ENCODE measurements around the gene PTPN14.

Gene PTPN14

GRCh38 chr1:214305164-214305751 is 246.1 kb downstream of the PTPN14 start:
- no peak for DNase-seq (ENCODE audit: low read depth in 1 of 2, low spot score in 1 of 2)
- no peak for TF ChIP-seq CTCF (IDR thresholded peaks at IDR 0.05; ENCODE audit: insufficient read depth, low read length)
- no peak for TF ChIP-seq SPI1 (IDR thresholded peaks at IDR 0.05; ENCODE audit: borderline replicate concordance, low read depth)
- no peak for TF ChIP-seq REST (IDR thresholded peaks at IDR 0.05; ENCODE audit: insufficient replicate concordance, low read depth)
- no peak for TF ChIP-seq POLR2AphosphoS5 (IDR thresholded peaks at IDR 0.05; ENCODE audit: low read depth)
- no peak for TF ChIP-seq GABPA (IDR thresholded peaks at IDR 0.05; ENCODE audit: low read depth)
- H3K27ac ChIP-seq (replicated peaks) = no peak overlapping the region
- H3K4me3 ChIP-seq (replicated peaks; ENCODE audit: insufficient read depth, low read length) = no peak overlapping the region
- H3K27me3 ChIP-seq (ENCODE audit: insufficient read depth, poor library complexity, severe bottlenecking) = no peaks in the 10 kb centered on the region

- TF ChIP-seq SPI1 (IDR thresholded peaks at IDR 0.05; ENCODE audit: borderline replicate concordance, low read depth) (no peak), GABPA (IDR thresholded peaks at IDR 0.05; ENCODE audit: low read depth) (no peak), POLR2AphosphoS5 (IDR thresholded peaks at IDR 0.05; ENCODE audit: low read depth) (no peak), REST (IDR thresholded peaks at IDR 0.05; ENCODE audit: insufficient replicate concordance, low read depth) (no peak), CTCF (IDR thresholded peaks at IDR 0.05; ENCODE audit: insufficient read depth, low read length) (no peak)
- Histone ChIP-seq H3K4me3 (replicated peaks; ENCODE audit: insufficient read depth, low read length) (no peak overlapping the region), H3K27ac (replicated peaks) (no peak overlapping the region), H3K27me3 (ENCODE audit: insufficient read depth, poor library complexity, severe bottlenecking) (no peaks in the 10 kb centered on the region)
- no peak for DNase-seq (ENCODE audit: low read depth in 1 of 2, low spot score in 1 of 2)
These were observed 248.1 kb downstream of the PTPN14 start for GRCh38 chr1:214303141-214303930.

- no peak for DNase-seq (ENCODE audit: low read depth in 1 of 2, low spot score in 1 of 2)
- Histone ChIP-seq H3K27ac (replicated peaks) (no peak overlapping the region), H3K4me3 (replicated peaks; ENCODE audit: insufficient read depth, low read length) (no peak overlapping the region), H3K27me3 (ENCODE audit: insufficient read depth, poor library complexity, severe bottlenecking) (no peaks in the 10 kb centered on the region)
- no peak for TF ChIP-seq CTCF (IDR thresholded peaks at IDR 0.05; ENCODE audit: insufficient read depth, low read length)
- no peak for TF ChIP-seq POLR2AphosphoS5 (IDR thresholded peaks at IDR 0.05; ENCODE audit: low read depth)
- TF ChIP-seq GABPA (IDR thresholded peaks at IDR 0.05; ENCODE audit: low read depth) = no peak
- TF ChIP-seq REST (IDR thresholded peaks at IDR 0.05; ENCODE audit: insufficient replicate concordance, low read depth) = no peak
- TF ChIP-seq SPI1 (IDR thresholded peaks at IDR 0.05; ENCODE audit: borderline replicate concordance, low read depth) = no peak
These were observed 249.9 kb downstream of the PTPN14 start for GRCh38 chr1:214301526-214301925.
